OCI-M2 (cell line): Measurements from ENCODE around the gene ZNF846.
"Not testable (repeated sequence)": the region's sequence is repeated elsewhere in the genome, so short reads cannot be mapped to it uniquely, and the experiment has no call there.

ENCODE experiments used
- DNase-seq: peaks from one replicate; lab custom pipeline; 2025; ENCODE audit not compliant: unreplicated experiment; lab: John Stamatoyannopoulos, UW

Gene ZNF846

GRCh38 chr19:9785367-9786331, 17.1 kb upstream of the ZNF846 start:
- peak; percentile 52 for DNase-seq

- DNase-seq = not testable (repeated sequence)
Measured at GRCh38 chr19:9784163-9784496, 15.6 kb upstream of the ZNF846 start.

- no peak for DNase-seq
Measured at GRCh38 chr19:9782338-9782737, 13.8 kb upstream of the ZNF846 start.

- DNase-seq = no peak
Measured at GRCh38 chr19:9757544-9758501, 10.7 kb downstream of the ZNF846 start.

GRCh38 chr19:9752701-9753443, 15.7 kb downstream of the ZNF846 start:
- no peak for DNase-seq

GRCh38 chr19:9751446-9751845, 17.1 kb downstream of the ZNF846 start:
- no peak for DNase-seq

GRCh38 chr19:9741476-9742171, 26.9 kb downstream of the ZNF846 start:
- DNase-seq = no peak

GRCh38 chr19:9735986-9736385, 32.6 kb downstream of the ZNF846 start:
- DNase-seq = no peak

GRCh38 chr19:9730056-9730455, 38.5 kb downstream of the ZNF846 start:
- not testable (repeated sequence) for DNase-seq

GRCh38 chr19:9729162-9729561, 39.4 kb downstream of the ZNF846 start:
- no peak for DNase-seq

- DNase-seq = peak; percentile 42
Measured at GRCh38 chr19:9727644-9728043, 40.9 kb downstream of the ZNF846 start.

GRCh38 chr19:9725508-9726201, 42.9 kb downstream of the ZNF846 start:
- DNase-seq = not testable (repeated sequence)

- no peak for DNase-seq
Measured at GRCh38 chr19:9724157-9724556, 44.4 kb downstream of the ZNF846 start.

GRCh38 chr19:9721861-9722260, 46.7 kb downstream of the ZNF846 start:
- no peak for DNase-seq

- no peak for DNase-seq
Measured at GRCh38 chr19:9720541-9720940, 48.0 kb downstream of the ZNF846 start.

GRCh38 chr19:9711815-9712214, 56.7 kb downstream of the ZNF846 start:
- no peak for DNase-seq

- DNase-seq = no peak
Measured at GRCh38 chr19:9709305-9709704, 59.2 kb downstream of the ZNF846 start.

GRCh38 chr19:9705836-9706235, 62.7 kb downstream of the ZNF846 start:
- no peak for DNase-seq

GRCh38 chr19:9702186-9702585, 66.4 kb downstream of the ZNF846 start:
- no peak for DNase-seq
